Heart right ventricle (tissue), 16 donors: ENCODE data around the gene KPNA6. TPM values are rescaled to one million over a fixed set of nuclear protein-coding genes. Genes with fewer than 3 reads are reported as not detected.
"Not testable (repeated sequence)": the region's sequence is repeated elsewhere in the genome, so short reads cannot be mapped to it uniquely, and the experiment has no call there.

Source experiments
- ATAC-seq, 8 donors: fragments of 200-7000 bp; cut with Tn5 transposase; one replicate each; pipeline ENCODE4 v1.9.1; 2020; ENCODE audit warnings: mild to moderate bottlenecking in 8 of 8, moderate library complexity in 8 of 8, moderate number of reproducible peaks in 1 of 8
- DNase-seq, 2 donors: peaks; one replicate each; pipeline ENCODE4 v3.0.0-alpha.2; 2020
- H3K27ac ChIP-seq, 10 donors: fragments of 200-600 bp; sonication (generic) in 2 of 10; one replicate each; pipeline versions ENCODE4 v1.5.0 to v1.8.0; 2020 to 2022; ENCODE audit warnings: mild to moderate bottlenecking in 3 of 10
- H3K27me3 ChIP-seq, 7 donors: fragments of 200-600 bp; one replicate each; pipeline ENCODE4 v1.8.0; 2021 to 2022; ENCODE audit warnings: mild to moderate bottlenecking in 2 of 7
- H3K36me3 ChIP-seq, 9 donors: fragments of 200-600 bp; sonication (generic) in 1 of 9; one replicate each; pipeline versions ENCODE4 v1.5.0 to v1.8.0; 2020 to 2022; ENCODE audit warnings: mild to moderate bottlenecking in 2 of 9
- H3K4me1 ChIP-seq, 9 donors: fragments of 200-600 bp; sonication (generic) in 1 of 9; one replicate each; pipeline versions ENCODE4 v1.5.0 to v1.8.0; 2020 to 2022; ENCODE audit warnings: mild to moderate bottlenecking in 4 of 9
- H3K4me3 ChIP-seq, 10 donors: fragments of 200-600 bp; sonication (generic) in 2 of 10; one replicate each; pipeline versions ENCODE4 v1.5.0 to v1.8.0; 2020 to 2022; ENCODE audit warnings: mild to moderate bottlenecking in 7 of 10, moderate library complexity in 2 of 10
- H3K9me3 ChIP-seq, 11 donors: fragments of 200-600 bp in 10 of 11; sonication (generic) in 2 of 11; one replicate each; pipeline versions ENCODE4 v1.5.0 to v1.8.0; 2013 to 2022; ENCODE audit warnings: mild to moderate bottlenecking in 2 of 11, control low read depth in 1 of 11, moderate library complexity in 1 of 11
- WGBS, 2 donors: extraction: QIAGEN DNeasy Blood & Tissue Kit; methylation state at CpG; one replicate each; pipeline ENCODE4 v1.1.7; 2013; ENCODE audit warnings: inconsistent platforms in 1 of 2; 5-methylcytosine and 5-hydroxymethylcytosine counted together
- intact Hi-C, 10 donors: fragments of 100-400 bp; cut with DNase I; formaldehyde crosslinking; loops; one replicate each; pipeline versions ENCODE4 v1.11.1 to v1.14.2; 2022
- polyA plus RNA-seq, 2 donors: library from polyadenylated mRNA; stranded (reverse); fragments of 200-250 nt; gene quantifications; one replicate each; pipeline ENCODE4 v1.2.3, GENCODE V29; 2013
- total RNA-seq, 10 donors: library from RNA; stranded (reverse); fragmentation: NEBNext Ultra II Directional in 3 of 10; extraction: Animal tissue kit (Norgen Biotek cat#: 25700) in 3 of 10; gene quantifications; one replicate each; pipeline versions ENCODE4 v1.2.1 to v1.2.4, GENCODE V29; 2021 to 2023
- TF ChIP-seq, protein P1 (sequence below), 9 donors: fragments of 200-600 bp; sonication (generic) in 2 of 9; IDR thresholded peaks; one replicate each; pipeline versions ENCODE4 v1.5.0 to v1.8.0; 2021 to 2022; ENCODE audit warnings: antibody characterized with exemption in 9 of 9, mild to moderate bottlenecking in 5 of 9, moderate library complexity in 1 of 9
- donor health status: Arrhythmogenic right ventricular cardiomyopathy.
- donor health status: ischemic (EF 13 %, LVEDD 7.1; RV severe dilation, severe dysfunction).
- donor health status: healthy with polysubstance abuse.
- donor health status: DM: no; HTN: yes; CAD: no.
- donor health status: DM: no; HTN: no; CAD: no.
- donor health status: ischemic (EF 25% LVEDD 6.9; RV normal size, moderate dysfunction).
- donor health status: ischemic (EF 25% LVEDD 5.7; RV mildly dilated, moderate dysfunction).
- donor health status: healthy.
- donor health status: DM: yes; HTN: yes; CAD: no.
- donor health status: Ischemic cardiomyopathy.
- donor health status: ischemic (EF 35%, LVEDD 5.7; RV mildly dilated, moderate dysfunction).
- donor health status: nonischemic (EF 11% LVEDD 7.7; RV severe dilation, severe dysfunction).
- donor health status: DM: yes; HTN: yes; CAD: no.
- donor health status: PGD.
- donor health status: ischemic (EF 29% LVEDD 5.4; RV normal size, mild dysfunction).
- donor health status: nonischemic (EF 23%, LVEDD 6.1; RV moderate dilation, normal function).

KPNA6 gene
- total and polyA plus RNA-seq, 12 donors = 10.2 to 92.5 (median 81.7) TPM

DNA sequence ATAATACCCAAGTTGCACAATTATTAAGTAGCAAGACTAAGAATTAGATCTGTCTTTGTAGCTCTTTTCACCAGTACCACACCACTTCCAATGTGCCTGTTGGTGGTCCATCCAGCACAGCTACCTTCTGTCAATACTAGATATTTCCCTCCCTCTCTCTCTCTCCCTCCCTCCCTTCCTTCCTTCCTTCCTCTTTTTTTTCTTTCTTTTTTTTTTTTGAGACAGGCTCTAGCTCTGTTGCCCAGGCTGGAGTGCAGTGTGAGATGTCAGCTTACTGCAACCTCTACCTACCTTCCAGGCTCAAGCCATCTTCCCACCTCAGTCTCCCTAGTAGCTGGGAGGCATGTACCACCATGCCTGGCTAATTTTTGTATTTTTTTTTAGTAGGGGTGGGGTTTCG, 21.1 kb downstream of the KPNA6 start:
- peaks cover 0 to 25% (median 6%) of the 10 kb centered on the region in 9 donors for H3K36me3 ChIP-seq
- no peak overlapping the region for H3K4me3 ChIP-seq
- H3K9me3 ChIP-seq = no peaks in the 10 kb centered on the region
- no peak for DNase-seq
- H3K27me3 ChIP-seq = no peaks in the 10 kb centered on the region
- WGBS, 2 donors = 98 to 100% methylated on average over 1 of the region's 1 CpG
- no peak overlapping the region for H3K27ac ChIP-seq
- intact Hi-C loops = no loop called here
- TF ChIP-seq, protein P1, sequence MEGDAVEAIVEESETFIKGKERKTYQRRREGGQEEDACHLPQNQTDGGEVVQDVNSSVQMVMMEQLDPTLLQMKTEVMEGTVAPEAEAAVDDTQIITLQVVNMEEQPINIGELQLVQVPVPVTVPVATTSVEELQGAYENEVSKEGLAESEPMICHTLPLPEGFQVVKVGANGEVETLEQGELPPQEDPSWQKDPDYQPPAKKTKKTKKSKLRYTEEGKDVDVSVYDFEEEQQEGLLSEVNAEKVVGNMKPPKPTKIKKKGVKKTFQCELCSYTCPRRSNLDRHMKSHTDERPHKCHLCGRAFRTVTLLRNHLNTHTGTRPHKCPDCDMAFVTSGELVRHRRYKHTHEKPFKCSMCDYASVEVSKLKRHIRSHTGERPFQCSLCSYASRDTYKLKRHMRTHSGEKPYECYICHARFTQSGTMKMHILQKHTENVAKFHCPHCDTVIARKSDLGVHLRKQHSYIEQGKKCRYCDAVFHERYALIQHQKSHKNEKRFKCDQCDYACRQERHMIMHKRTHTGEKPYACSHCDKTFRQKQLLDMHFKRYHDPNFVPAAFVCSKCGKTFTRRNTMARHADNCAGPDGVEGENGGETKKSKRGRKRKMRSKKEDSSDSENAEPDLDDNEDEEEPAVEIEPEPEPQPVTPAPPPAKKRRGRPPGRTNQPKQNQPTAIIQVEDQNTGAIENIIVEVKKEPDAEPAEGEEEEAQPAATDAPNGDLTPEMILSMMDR (IDR thresholded peaks at IDR 0.05) = no peak
- no peak for ATAC-seq
- H3K4me1 ChIP-seq = peaks cover 3 to 55% (median 23%) of the 10 kb centered on the region in 9 donors

DNA sequence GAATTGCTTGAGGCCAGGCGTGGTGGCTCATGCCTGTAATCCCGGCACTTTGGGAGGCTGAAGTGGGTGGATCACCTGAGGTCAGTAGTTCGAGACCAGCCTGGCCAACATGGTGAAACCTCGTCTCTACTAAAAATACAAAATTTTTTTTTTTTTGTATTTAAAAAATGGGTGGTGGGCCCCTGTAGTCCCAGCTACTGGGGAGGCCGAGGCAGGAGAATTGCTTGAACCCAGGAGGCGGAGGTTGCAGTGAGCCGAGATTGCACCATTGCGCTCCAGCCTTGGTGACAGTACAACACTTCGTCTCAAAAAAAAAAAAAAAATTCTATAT, 26.1 kb downstream of the KPNA6 start:
- ATAC-seq, H3K27me3 ChIP-seq, H3K9me3 ChIP-seq, H3K4me3 ChIP-seq, intact Hi-C loops, H3K27ac ChIP-seq, DNase-seq: not testable (repeated sequence)
- WGBS, 2 donors = 94 to 96% methylated on average over 9 of the region's 9 CpGs
- H3K4me1 ChIP-seq = peaks cover 0 to 31% (median 11%) of the 10 kb centered on the region in 9 donors
- peaks cover 0 to 25% (median 3%) of the 10 kb centered on the region in 9 donors for H3K36me3 ChIP-seq

DNA sequence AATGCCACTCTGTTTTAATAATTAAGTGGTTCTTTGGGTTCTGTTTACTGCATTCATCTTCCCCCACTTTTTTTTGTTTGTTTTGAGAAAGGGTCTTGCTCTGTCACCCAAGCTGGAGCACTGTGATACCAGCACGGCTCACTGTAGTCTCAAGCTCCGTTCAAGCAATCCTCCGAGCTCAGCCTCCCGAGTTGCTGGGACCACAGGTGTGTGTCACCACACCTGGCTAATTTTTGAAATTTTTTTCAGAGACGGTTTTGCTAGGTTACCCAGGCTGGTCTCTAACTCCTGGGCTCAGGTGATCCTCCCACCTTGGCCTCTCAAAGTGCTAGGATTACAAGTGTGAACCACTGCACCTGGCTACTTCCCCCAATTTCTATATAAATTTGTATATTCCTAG, 29.3 kb downstream of the KPNA6 start:
- Histone ChIP-seq H3K9me3 (no peaks in the 10 kb centered on the region), H3K27ac (no peak overlapping the region), H3K27me3 (no peaks in the 10 kb centered on the region), H3K36me3 (peaks cover 0 to 5% (median 0%) of the 10 kb centered on the region in 9 donors), H3K4me3 (no peak overlapping the region), H3K4me1 (peaks cover 0 to 30% (median 15%) of the 10 kb centered on the region in 9 donors)
- DNase-seq (no peak), ATAC-seq (no peak)
- 96 to 98% methylated on average over 5 of the region's 5 CpGs for WGBS, 2 donors
- TF ChIP-seq, protein P1 (IDR thresholded peaks at IDR 0.05) = no peak
- intact Hi-C loops = no loop called here

DNA sequence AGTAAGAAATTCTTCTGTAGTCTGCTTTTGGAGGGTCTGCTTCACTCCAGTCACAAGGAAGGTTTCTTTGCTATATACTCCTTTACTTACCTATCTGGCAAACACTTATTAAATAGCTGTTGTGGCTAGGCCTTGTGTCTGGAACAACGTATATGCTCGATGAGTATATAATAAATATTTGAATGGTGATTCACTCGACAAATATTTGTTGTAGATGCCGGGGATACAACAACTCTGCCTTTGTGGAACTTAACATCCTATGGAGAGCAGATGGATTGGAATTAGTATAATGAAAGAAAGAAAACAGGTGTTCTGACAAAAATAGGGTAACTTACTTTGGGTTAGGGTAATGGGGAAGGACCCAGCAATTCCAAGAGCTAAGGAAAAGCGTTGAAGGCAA, 31.1 kb downstream of the KPNA6 start:
- TF ChIP-seq, protein P1 (IDR thresholded peaks at IDR 0.05) = no peak
- no peak overlapping the region for H3K27ac ChIP-seq
- H3K36me3 ChIP-seq = peaks cover 0 to 5% (median 0%) of the 10 kb centered on the region in 9 donors
- peaks cover 0 to 38% (median 26%) of the 10 kb centered on the region in 9 donors for H3K4me1 ChIP-seq
- ATAC-seq (no peak), DNase-seq (no peak)
- H3K9me3 ChIP-seq = no peaks in the 10 kb centered on the region
- intact Hi-C loops = no loop called here
- no peak overlapping the region for H3K4me3 ChIP-seq
- WGBS, 2 donors = 70 to 76% methylated on average over 5 of the region's 5 CpGs
- no peaks in the 10 kb centered on the region for H3K27me3 ChIP-seq

DNA sequence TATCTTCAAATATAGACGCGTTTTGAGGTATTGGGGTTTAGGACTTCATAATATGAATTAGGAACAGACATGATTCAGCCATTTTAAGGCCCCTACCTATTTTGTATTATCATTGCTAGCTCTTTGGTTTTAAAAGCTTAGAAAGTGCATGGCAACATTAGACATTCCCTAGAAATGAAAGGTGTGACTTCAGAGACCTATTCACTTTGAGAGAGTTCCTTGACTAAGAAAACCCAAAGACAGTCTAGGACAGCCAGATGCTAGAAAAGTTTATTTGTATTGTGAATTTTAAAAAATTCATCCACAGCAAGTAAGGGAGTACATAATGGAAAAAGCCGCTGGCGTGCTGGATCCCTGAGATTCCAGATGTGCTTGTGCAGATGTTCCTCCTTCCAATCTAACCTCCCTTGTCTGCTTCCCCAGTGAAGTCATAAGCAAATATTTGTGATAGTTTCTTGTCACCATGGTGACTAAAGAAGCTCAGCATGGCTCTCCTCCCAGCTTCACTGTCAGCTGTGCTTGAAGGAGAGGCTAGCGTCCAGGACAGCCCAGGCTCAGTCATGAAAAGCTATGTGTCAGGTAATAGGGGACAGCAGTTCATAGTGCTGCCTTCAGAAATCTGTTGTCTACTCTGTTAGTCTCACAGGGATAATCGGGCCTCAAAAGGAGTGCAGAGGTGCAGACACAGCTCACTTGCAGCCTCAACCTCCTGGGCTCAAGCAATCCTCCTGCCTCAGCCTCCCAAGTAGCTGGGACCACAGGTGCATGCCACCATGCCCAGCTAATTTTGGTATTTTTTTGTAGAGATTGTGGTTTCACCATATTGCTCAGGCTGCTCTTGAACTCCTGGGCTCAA, 34.8 kb downstream of the KPNA6 start:
- Histone ChIP-seq H3K27me3 (no peaks in the 10 kb centered on the region), H3K36me3 (peaks cover 0 to 11% (median 0%) of the 10 kb centered on the region in 9 donors), H3K27ac (peak overlapping the region in 8 of 10 donors; percentile 23 to 79 (median 56)), H3K4me3 (no peak overlapping the region), H3K9me3 (peaks cover 0 to 10% (median 0%) of the 10 kb centered on the region in 11 donors), H3K4me1 (peaks cover 0 to 45% (median 24%) of the 10 kb centered on the region in 9 donors)
- peak; percentile 88 to 95 (median 94) for ATAC-seq
- WGBS, 2 donors = 49 to 55% methylated on average over 6 of the region's 6 CpGs
- TF ChIP-seq, protein P1 (IDR thresholded peaks at IDR 0.05) = no peak
- intact Hi-C loops = no loop called here
- peak; percentile 36 to 71 for DNase-seq

DNA sequence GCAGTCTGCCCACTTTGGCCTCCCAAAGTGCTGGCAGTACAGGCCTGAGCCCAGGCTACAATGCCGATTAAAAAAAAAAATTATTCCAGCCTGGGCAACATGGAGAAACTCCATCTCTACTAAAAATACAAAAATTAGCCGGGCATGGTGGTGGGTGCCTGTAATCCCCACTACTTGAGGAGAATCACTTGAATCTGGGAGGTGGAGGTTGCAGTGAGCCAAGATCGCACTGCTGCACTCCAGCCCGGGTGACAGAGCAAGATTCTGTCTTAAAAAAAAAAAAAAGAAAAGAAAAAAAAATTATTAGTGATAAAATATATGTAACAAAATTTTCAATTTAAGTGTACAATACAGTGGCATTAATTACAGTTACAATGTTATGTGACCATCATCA, 35.4 kb downstream of the KPNA6 start:
- 73 to 83% methylated on average over 4 of the region's 4 CpGs for WGBS, 2 donors
- Histone ChIP-seq H3K9me3 (peaks cover 0 to 16% (median 0%) of the 10 kb centered on the region in 11 donors), H3K36me3 (peaks cover 0 to 15% (median 0%) of the 10 kb centered on the region in 9 donors), H3K4me1 (peaks cover 0 to 45% (median 24%) of the 10 kb centered on the region in 9 donors), H3K27ac (peak overlapping the region in 8 of 10 donors; percentile 23 to 79 (median 54))
- intact Hi-C loops, DNase-seq, H3K4me3 ChIP-seq, H3K27me3 ChIP-seq: not testable (repeated sequence)
- peak in 3 of 8 donors; percentile 11 to 15 (median 14) for ATAC-seq
